Thyroid gland (tissue), 4 donors: ENCODE data around the gene MPL. TPM values are rescaled to one million over a fixed set of nuclear protein-coding genes. Genes with fewer than 3 reads are reported as not detected.

ENCODE experiments used
- DNase-seq, 2 donors: peaks; one replicate each; pipeline ENCODE4 v3.0.0-alpha.2; 2019
- H3K27ac ChIP-seq, 3 donors: fragments of 200-600 bp; sonication (generic); 1 replicate in 2 of 3; 2 replicates in 1 of 3; pipeline ENCODE4 v1.5.1; 2016 to 2019; ENCODE audit warnings: mild to moderate bottlenecking in 1 of 3, moderate library complexity in 1 of 3
- H3K27me3 ChIP-seq: fragments of 200-600 bp; sonication (generic); one replicate; pipeline ENCODE4 v1.5.1; 2019
- H3K36me3 ChIP-seq, 2 donors: fragments of 200-600 bp; sonication (generic); one replicate each; pipeline ENCODE4 v1.5.1; 2016 to 2019
- H3K4me1 ChIP-seq, 2 donors: fragments of 200-600 bp; sonication (generic); one replicate each; pipeline ENCODE4 v1.5.1; 2017 to 2019
- H3K4me3 ChIP-seq, 3 donors: fragments of 200-600 bp; sonication (generic); replicated peaks in 1 of 3; 1 replicate in 2 of 3; 2 replicates in 1 of 3; pipeline ENCODE4 v1.5.1; 2016; ENCODE audit warnings: mild to moderate bottlenecking in 1 of 3
- H3K9me3 ChIP-seq: fragments of 200-600 bp; sonication (generic); one replicate; pipeline ENCODE4 v1.5.1; 2017
- POLR2A ChIP-seq, 2 donors: fragments of 450-650 bp; IDR thresholded peaks; one replicate each; pipeline ENCODE4 v1.6.1; 2017; ENCODE audit warnings: antibody characterized with exemption in 2 of 2, mild to moderate bottlenecking in 2 of 2, moderate library complexity in 1 of 2
- WGBS, 2 donors: methylation state at CpG; one replicate each; pipeline ENCODE4 v1.1.5; 2017; 5-methylcytosine and 5-hydroxymethylcytosine counted together
- intact Hi-C: fragments of 100-400 bp; cut with DNase I; formaldehyde crosslinking; loops from one replicate; pipeline ENCODE4 v1.15.1; 2023
- total RNA-seq, 4 donors: library from RNA; depleted of rRNA; stranded (reverse); fragments of >200 nt; gene quantifications; one replicate each; pipeline ENCODE4 v1.2.3, GENCODE V29; 2016
- TF ChIP-seq, protein P1 (sequence below), 6 experiments: fragments of 200-600 bp in 3 of 6; fragments of 450-650 bp in 3 of 6; sonication (generic) in 3 of 6; IDR thresholded peaks; one replicate each; pipeline ENCODE4 v1.5.1; 2016 to 2019; ENCODE audit warnings: antibody characterized with exemption in 6 of 6, mild to moderate bottlenecking in 2 of 6, inconsistent platforms in 1 of 6, moderate library complexity in 1 of 6

The MPL gene
- total RNA-seq, 4 donors from 2014 or later: 0.22 to 0.29 TPM; not detected in 2

DNA sequence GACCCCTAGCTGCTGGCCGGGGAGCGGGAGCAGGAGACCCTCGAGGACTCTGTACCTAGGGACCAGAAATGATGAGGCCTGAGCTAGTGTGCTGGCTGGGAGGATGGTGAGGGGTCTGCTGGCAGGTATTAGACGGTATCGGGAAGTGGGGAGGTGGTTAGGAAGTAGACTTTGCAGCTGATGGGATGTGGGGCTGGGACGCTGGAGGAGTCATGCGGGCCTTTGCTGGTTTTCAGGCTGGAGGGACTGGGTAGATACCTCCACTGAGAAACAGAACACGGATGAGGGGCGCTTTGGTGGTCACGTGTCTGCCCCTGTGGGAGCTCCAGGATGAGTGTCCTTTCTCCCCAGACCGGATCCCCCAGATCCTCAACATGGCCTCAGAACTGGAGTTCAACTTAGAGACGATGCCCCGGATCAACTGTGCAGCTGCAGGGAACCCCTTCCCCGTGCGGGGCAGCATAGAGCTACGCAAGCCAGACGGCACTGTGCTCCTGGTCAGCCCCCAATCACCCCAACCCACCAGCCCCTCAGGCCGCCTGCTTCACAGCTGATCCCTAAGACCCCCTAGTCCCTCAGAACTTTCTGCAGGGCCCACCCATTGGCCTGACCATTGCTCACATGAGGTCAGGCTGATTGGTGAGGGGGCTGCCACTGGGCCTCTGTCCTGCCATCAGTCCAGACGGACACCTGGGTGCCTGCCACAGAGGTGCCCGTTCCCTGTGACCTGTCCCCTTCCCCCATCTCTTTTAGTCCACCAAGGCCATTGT, 28.8 kb upstream of the MPL start:
- no peaks in the 10 kb centered on the region for H3K27me3 ChIP-seq
- H3K36me3 ChIP-seq: peaks cover 0 to 4% of the 10 kb centered on the region in 2 donors
- no peaks in the 10 kb centered on the region for H3K9me3 ChIP-seq
- TF ChIP-seq, protein P1, sequence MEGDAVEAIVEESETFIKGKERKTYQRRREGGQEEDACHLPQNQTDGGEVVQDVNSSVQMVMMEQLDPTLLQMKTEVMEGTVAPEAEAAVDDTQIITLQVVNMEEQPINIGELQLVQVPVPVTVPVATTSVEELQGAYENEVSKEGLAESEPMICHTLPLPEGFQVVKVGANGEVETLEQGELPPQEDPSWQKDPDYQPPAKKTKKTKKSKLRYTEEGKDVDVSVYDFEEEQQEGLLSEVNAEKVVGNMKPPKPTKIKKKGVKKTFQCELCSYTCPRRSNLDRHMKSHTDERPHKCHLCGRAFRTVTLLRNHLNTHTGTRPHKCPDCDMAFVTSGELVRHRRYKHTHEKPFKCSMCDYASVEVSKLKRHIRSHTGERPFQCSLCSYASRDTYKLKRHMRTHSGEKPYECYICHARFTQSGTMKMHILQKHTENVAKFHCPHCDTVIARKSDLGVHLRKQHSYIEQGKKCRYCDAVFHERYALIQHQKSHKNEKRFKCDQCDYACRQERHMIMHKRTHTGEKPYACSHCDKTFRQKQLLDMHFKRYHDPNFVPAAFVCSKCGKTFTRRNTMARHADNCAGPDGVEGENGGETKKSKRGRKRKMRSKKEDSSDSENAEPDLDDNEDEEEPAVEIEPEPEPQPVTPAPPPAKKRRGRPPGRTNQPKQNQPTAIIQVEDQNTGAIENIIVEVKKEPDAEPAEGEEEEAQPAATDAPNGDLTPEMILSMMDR (IDR thresholded peaks at IDR 0.05): no peak
- no peak for TF ChIP-seq POLR2A (IDR thresholded peaks at IDR 0.05)
- intact Hi-C loops: no loop called here
- 95% methylated on average over 17 to 18 of the region's 20 CpGs for WGBS, 2 donors
- no peak overlapping the region for H3K4me3 ChIP-seq
- peaks cover 44 to 46% of the 10 kb centered on the region in 2 donors for H3K4me1 ChIP-seq
- no peak for DNase-seq
- H3K27ac ChIP-seq: peak overlapping the region in 1 of 3 donors; percentile 97

DNA sequence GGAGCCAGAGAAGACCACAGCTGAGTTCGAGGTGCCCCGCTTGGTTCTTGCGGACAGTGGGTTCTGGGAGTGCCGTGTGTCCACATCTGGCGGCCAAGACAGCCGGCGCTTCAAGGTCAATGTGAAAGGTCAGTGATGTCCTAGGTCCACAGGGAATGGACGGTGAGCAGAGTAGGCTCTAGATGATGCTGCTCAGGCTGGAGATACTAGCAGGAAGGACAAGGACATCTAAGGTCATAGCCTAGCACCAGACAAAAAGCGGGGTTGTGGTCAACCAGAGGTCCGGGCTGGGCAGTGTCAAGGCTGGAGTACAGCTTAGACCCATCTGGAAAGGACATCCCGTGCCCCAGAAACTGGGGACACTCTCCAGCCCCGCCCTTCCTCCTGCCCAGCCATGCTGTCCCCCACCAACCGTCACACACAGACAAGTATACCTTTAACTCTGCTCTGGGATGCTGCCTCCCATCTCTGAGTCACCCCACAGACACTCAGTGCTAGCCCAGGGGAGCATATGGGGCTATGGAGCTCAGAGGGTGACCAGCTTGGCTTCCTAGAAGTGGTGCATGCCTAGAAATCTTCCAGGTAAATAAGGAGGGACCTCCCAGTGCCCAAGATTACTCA, 28.1 kb upstream of the MPL start:
- no peak overlapping the region for H3K27ac ChIP-seq

DNA sequence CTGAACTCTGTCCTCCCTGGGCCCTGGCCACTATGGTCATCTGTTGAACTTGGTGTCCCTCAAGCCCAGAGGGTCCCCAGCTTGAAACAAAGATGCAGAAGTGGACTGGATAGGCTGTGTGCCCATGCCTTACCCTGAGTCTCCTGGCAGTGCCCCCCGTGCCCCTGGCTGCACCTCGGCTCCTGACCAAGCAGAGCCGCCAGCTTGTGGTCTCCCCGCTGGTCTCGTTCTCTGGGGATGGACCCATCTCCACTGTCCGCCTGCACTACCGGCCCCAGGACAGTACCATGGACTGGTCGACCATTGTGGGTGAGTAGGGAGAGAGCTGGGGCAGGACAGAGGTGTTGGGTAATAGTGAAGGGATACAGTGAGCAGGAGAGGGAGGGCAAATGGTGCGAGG, 26.1 kb upstream of the MPL start:
- Histone ChIP-seq H3K36me3 (peaks cover 0 to 4% of the 10 kb centered on the region in 2 donors), H3K27me3 (no peaks in the 10 kb centered on the region), H3K4me1 (peaks cover 19 to 23% of the 10 kb centered on the region in 2 donors), H3K4me3 (no peak overlapping the region), H3K27ac (no peak overlapping the region), H3K9me3 (no peaks in the 10 kb centered on the region)
- TF ChIP-seq POLR2A (IDR thresholded peaks at IDR 0.05): no peak
- TF ChIP-seq, protein P1 (IDR thresholded peaks at IDR 0.05): no peak
- 92 to 98% methylated on average over 9 of the region's 9 CpGs for WGBS, 2 donors
- intact Hi-C loops: no loop called here
- DNase-seq: no peak

More for the DNA sequence above, 28.1 kb upstream of the MPL start:
- H3K36me3 ChIP-seq: peaks cover 0 to 4% of the 10 kb centered on the region in 2 donors
- H3K9me3 ChIP-seq: no peaks in the 10 kb centered on the region
- no peak for TF ChIP-seq POLR2A (IDR thresholded peaks at IDR 0.05)
- TF ChIP-seq, protein P1 (IDR thresholded peaks at IDR 0.05): no peak
- no peak for DNase-seq
- 88 to 96% methylated on average over 11 to 13 of the region's 13 CpGs for WGBS, 2 donors
- no peak overlapping the region for H3K4me3 ChIP-seq
- peaks cover 37 to 39% of the 10 kb centered on the region in 2 donors for H3K4me1 ChIP-seq
- no peaks in the 10 kb centered on the region for H3K27me3 ChIP-seq
- intact Hi-C loops: no loop called here

DNA sequence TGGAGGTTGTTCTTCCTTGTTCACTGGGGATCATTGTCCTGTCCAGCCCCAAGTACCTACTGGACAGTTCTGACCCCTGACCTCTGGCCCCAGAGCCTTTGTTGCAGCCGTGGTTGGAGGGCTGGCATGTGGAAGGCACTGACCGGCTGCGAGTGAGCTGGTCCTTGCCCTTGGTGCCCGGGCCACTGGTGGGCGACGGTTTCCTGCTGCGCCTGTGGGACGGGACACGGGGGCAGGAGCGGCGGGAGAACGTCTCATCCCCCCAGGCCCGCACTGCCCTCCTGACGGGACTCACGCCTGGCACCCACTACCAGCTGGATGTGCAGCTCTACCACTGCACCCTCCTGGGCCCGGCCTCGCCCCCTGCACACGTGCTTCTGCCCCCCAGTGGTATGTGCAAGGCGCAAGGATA, 25.4 kb upstream of the MPL start:
- TF ChIP-seq, protein P1 (IDR thresholded peaks at IDR 0.05): no peak
- no peak for TF ChIP-seq POLR2A (IDR thresholded peaks at IDR 0.05)

More for the DNA sequence above, 25.4 kb upstream of the MPL start:
- H3K4me1 ChIP-seq: peaks cover 12 to 16% of the 10 kb centered on the region in 2 donors
- no peak overlapping the region for H3K27ac ChIP-seq
- WGBS, 2 donors: 91% methylated on average over 6 to 17 of the region's 19 CpGs
- H3K4me3 ChIP-seq: no peak overlapping the region
- DNase-seq: no peak
- H3K36me3 ChIP-seq: peaks cover 0 to 4% of the 10 kb centered on the region in 2 donors
- no peaks in the 10 kb centered on the region for H3K27me3 ChIP-seq
- intact Hi-C loops: no loop called here
- H3K9me3 ChIP-seq: no peaks in the 10 kb centered on the region
